Activated T-helper 17 cell treated with anti-CD3 and anti-CD28 coated beads, Interleukin-2, amount 50 U/mL, for 72 hours (primary cell): ENCODE data around the gene LHCGR. TPM values are rescaled to one million over a fixed set of nuclear protein-coding genes. Genes with fewer than 3 reads are reported as not detected.
"Not testable (repeated sequence)": the region's sequence is repeated elsewhere in the genome, so short reads cannot be mapped to it uniquely, and the experiment has no call there.

ENCODE experiments used
- ATAC-seq: fragments of 150-1000 bp; cut with Tn5 transposase; replicated peaks from 2 replicates; pipeline ENCODE4 v1.10.0; 2021; ENCODE audit warnings: mild to moderate bottlenecking, moderate library complexity
- H3K27ac Mint-ChIP-seq: one replicate; pipeline ENCODE4 v1.8.0; 2022; ENCODE audit warnings: mixed read lengths
- H3K27me3 Mint-ChIP-seq: one replicate; pipeline ENCODE4 v1.8.0; 2022; ENCODE audit warnings: mixed read lengths
- H3K36me3 Mint-ChIP-seq: one replicate; pipeline ENCODE4 v1.8.0; 2022; ENCODE audit warnings: low read depth, mild to moderate bottlenecking, mixed read lengths
- H3K4me1 Mint-ChIP-seq: one replicate; pipeline ENCODE4 v1.8.0; 2022; ENCODE audit warnings: mixed read lengths
- H3K4me3 Mint-ChIP-seq: one replicate; pipeline ENCODE4 v1.8.0; 2022; ENCODE audit warnings: mild to moderate bottlenecking, mixed read lengths
- H3K9me3 Mint-ChIP-seq: one replicate; pipeline ENCODE4 v1.8.0; 2022; ENCODE audit warnings: mixed read lengths
- total RNA-seq, 2 donors: library from RNA; stranded (reverse); gene quantifications; one replicate each; pipeline ENCODE4 v1.2.3, GENCODE V29; 2022

The LHCGR gene
- total RNA-seq, 2 donors from 2014 or later: not detected

DNA sequence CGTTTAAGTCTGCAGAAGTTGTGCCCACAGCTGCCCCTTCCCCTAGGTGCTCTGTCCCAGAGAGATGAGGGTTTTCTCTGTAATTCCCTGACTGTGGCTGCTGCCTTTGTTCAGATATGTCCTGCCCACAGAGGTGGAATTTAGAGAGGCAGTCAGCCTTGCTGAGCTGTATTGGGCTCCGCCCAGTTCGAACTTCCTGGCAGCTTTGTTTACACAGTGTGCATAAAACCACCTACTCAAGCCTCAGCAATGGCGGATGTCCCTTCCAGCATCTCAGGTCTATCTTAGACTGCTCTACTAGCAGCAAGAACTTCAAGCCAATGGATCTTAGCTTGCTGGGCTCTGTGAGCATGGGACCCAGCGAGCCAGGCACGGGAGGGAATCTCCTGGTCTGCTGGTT lies 48.1 kb downstream of the LHCGR start:
- H3K4me3 Mint-ChIP-seq: no peak overlapping the region
- ATAC-seq: no peak
- no peaks in the 10 kb centered on the region for H3K4me1 Mint-ChIP-seq
- peaks cover 15% of the 10 kb centered on the region for H3K27me3 Mint-ChIP-seq
- H3K9me3 Mint-ChIP-seq: no peaks in the 10 kb centered on the region
- no peak overlapping the region for H3K27ac Mint-ChIP-seq
- no peaks in the 10 kb centered on the region for H3K36me3 Mint-ChIP-seq

DNA sequence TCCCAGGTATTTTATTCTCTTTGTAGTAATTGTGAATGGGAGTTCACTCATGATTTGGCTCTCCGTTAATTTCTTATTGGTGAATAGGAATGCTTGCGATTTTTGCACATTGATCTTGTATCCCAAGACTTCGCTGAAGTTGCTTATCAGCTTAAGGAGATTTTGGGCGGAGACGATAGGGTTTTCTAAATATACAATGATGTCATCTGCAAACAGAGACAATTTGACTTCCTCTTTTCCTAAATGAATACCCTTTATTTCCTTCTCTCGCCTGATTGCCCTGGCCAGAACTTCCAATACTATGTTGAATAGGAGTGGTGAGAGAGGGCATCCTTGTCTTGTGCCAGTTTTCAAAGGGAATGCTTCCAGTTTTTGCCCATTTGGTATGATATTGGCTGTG lies 51.9 kb downstream of the LHCGR start:
- not testable (repeated sequence) for H3K4me1 Mint-ChIP-seq, ATAC-seq, H3K4me3 Mint-ChIP-seq, H3K27me3 Mint-ChIP-seq, H3K27ac Mint-ChIP-seq, H3K36me3 Mint-ChIP-seq, H3K9me3 Mint-ChIP-seq

DNA sequence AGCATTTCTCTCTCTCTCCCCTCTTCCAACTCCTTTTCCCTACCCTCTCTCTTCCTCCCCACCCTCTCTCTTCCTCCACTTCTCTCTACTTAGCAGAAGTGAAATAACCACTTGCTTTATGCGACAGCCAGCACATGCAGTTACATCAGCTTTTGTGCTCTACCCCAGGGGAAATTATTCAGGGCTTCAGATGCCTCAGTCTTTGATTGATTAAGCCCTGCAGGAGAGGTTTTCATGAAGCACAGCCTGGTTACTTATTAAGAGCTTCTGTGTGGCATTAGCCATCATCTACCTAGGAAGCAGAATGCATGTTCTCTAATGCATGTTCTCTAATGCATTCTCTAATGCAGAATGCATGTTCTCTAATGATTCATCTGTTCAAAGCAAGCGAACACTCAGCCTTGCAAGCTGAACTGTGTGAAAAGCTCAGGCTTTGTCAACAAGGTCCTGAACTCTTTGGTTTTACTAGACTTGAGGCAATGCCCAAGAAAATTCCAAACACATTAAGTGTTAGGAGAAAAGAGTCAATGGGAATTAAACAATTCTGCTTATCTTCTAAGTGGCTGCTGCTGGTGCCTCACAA lies 56.1 kb downstream of the LHCGR start:
- no peaks in the 10 kb centered on the region for H3K9me3 Mint-ChIP-seq
- no peaks in the 10 kb centered on the region for H3K36me3 Mint-ChIP-seq
- H3K4me3 Mint-ChIP-seq: no peak overlapping the region
- H3K27me3 Mint-ChIP-seq: no peaks in the 10 kb centered on the region
- H3K4me1 Mint-ChIP-seq: no peaks in the 10 kb centered on the region
- ATAC-seq: no peak
- no peak overlapping the region for H3K27ac Mint-ChIP-seq

DNA sequence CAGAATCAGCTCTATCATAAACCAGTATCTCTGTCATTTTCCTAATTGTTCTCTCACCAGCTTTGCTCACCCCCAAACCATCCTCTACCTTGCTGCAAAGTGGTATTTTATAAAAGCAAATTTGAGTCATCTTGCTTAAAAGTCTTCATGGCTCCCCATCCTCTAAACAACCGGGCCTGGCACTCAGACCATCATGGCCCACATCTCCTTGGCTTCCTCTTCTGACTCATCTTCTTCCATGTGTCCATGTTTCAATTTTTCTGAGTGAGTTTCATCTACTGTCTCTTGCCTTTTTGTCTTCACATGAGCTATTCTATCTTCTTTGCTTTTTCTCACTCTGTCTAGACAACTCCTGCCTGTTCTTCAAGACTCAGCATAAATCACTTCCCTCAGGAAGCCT lies 58.6 kb downstream of the LHCGR start:
- Mint-ChIP-seq H3K4me1 (no peaks in the 10 kb centered on the region), H3K4me3 (no peak overlapping the region), H3K27ac (no peak overlapping the region), H3K36me3 (no peaks in the 10 kb centered on the region), H3K9me3 (no peaks in the 10 kb centered on the region), H3K27me3 (peaks cover 4% of the 10 kb centered on the region)
- no peak for ATAC-seq

DNA sequence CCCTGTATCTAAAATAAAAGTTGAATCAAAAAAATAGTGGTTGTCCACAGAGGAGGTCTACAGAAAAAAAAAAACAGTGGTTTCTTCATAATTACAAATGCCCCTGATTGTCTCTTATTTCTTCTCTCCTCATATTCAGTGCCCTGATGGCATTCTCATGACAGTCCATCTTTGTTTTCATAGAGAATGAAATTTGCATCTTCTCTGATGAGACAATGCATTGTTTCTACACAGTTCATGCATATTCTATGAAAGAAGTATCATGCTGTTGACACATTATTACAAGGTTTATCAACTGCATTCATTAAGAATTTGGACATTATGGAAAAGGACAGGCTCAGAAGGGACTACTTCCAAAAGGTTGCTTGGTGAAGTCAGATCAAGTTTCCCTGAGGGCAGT lies 59.5 kb downstream of the LHCGR start:
- Mint-ChIP-seq H3K36me3 (no peaks in the 10 kb centered on the region), H3K27ac (no peak overlapping the region), H3K4me1 (no peaks in the 10 kb centered on the region), H3K9me3 (no peaks in the 10 kb centered on the region), H3K4me3 (no peak overlapping the region), H3K27me3 (peaks cover 4% of the 10 kb centered on the region)
- ATAC-seq: no peak

DNA sequence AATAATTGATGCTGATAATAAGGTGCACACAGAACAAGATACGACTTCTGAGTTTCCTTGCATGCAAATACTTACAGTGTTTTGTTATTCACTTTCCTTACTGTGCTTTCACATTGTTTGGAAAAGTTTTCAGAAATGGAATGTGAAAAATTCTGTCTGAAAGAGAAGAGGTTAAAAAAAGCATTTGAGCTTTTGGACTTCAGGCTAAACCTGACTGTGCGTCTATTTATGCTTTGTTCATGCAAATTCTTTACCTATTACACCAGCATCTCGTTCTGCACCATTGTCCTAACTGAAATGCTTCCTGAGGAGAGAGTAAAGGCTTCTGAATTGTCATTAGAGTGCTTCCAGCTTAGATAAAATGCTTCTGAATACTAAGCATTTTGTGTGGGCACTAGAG lies 61.4 kb downstream of the LHCGR start:
- no peak for ATAC-seq
- no peaks in the 10 kb centered on the region for H3K9me3 Mint-ChIP-seq
- H3K27me3 Mint-ChIP-seq: peaks cover 8% of the 10 kb centered on the region
- no peak overlapping the region for H3K4me3 Mint-ChIP-seq
- no peaks in the 10 kb centered on the region for H3K36me3 Mint-ChIP-seq
- H3K4me1 Mint-ChIP-seq: no peaks in the 10 kb centered on the region
- no peak overlapping the region for H3K27ac Mint-ChIP-seq

DNA sequence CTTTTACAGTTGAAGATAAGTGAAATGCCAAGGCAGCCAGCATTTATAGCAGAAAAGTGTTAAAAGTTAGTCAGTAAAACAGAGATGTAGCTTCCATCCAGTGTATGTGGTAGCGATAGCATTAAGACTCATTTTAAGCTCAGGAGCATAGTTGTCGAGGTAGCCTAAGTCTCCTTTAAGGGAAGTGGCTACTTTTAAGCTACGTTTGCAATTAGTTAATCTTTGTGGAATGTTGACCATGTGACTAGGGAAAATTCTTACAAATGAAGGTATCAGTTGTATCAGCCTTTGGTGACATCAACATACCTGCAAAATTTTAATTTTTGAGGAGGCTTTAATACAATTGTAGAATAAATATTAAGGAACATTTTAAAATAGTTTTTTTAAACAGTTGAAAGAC lies 61.9 kb downstream of the LHCGR start:
- H3K27ac Mint-ChIP-seq: no peak overlapping the region

DNA sequence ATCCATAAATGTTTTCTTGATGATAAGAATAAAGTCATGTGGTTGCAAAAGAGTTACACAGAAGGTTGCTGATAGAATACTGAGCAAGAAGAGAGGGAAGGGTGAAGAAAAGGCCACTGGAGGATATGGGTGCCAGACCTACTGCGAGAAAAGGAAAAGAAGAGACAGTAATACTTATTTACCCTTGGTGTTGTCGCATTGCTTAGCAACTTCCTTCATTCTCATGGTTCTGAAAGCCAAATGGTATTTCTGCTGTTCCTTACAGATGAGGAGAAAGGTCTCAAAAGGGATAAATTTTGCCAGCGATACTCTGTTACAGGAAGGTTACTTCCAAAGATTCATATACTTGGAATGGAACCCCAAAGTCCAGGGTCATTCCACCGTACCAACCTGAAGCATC lies 62.5 kb downstream of the LHCGR start:
- no peak for ATAC-seq
- H3K27ac Mint-ChIP-seq: no peak overlapping the region
- no peaks in the 10 kb centered on the region for H3K4me1 Mint-ChIP-seq
- H3K27me3 Mint-ChIP-seq: peaks cover 8% of the 10 kb centered on the region
- H3K9me3 Mint-ChIP-seq: no peaks in the 10 kb centered on the region
- no peak overlapping the region for H3K4me3 Mint-ChIP-seq
- H3K36me3 Mint-ChIP-seq: no peaks in the 10 kb centered on the region

More for the DNA sequence above, 61.9 kb downstream of the LHCGR start:
- no peak overlapping the region for H3K4me3 Mint-ChIP-seq
- ATAC-seq: no peak
- no peaks in the 10 kb centered on the region for H3K4me1 Mint-ChIP-seq
- no peaks in the 10 kb centered on the region for H3K36me3 Mint-ChIP-seq
- no peaks in the 10 kb centered on the region for H3K9me3 Mint-ChIP-seq
- H3K27me3 Mint-ChIP-seq: peaks cover 8% of the 10 kb centered on the region

DNA sequence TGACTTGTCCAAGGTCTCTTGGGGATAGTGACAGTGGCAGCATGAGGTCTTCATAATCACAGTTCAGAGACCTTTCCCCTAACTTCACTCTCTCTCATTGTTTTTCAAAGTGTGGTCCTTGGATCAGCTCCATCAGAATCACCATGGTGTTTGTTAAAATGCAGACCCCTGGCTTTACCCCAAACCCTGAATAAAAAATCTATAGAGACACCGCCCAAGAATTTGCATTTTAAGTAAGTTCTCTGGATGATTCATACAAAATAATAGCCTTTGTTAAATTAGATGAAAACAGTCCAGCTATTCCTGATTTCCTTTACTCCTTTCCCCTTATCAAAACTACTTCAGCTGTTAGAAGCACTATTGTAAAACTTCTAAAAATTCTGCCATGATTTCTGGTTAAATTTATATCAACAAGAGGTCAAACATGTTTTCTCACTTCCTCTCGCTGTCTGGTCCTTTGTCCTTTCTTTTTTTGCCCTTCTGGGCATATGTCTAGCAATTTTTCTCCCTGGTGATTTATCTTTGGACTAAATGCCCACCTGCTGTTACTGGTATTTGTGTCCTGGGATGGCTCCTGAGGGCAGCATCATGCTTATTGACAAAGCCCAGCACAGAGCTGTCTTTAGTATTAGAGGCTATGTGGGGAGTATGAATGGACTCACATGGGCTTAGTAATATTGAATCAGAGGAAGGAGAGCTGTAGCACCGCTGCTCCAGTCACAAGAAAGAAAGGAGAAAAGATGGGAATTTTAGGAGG lies 63.4 kb downstream of the LHCGR start:
- H3K4me1 Mint-ChIP-seq: no peaks in the 10 kb centered on the region
- no peak overlapping the region for H3K27ac Mint-ChIP-seq
- H3K4me3 Mint-ChIP-seq: no peak overlapping the region
- H3K27me3 Mint-ChIP-seq: peaks cover 8% of the 10 kb centered on the region
- no peaks in the 10 kb centered on the region for H3K9me3 Mint-ChIP-seq
- ATAC-seq: no peak
- H3K36me3 Mint-ChIP-seq: no peaks in the 10 kb centered on the region

DNA sequence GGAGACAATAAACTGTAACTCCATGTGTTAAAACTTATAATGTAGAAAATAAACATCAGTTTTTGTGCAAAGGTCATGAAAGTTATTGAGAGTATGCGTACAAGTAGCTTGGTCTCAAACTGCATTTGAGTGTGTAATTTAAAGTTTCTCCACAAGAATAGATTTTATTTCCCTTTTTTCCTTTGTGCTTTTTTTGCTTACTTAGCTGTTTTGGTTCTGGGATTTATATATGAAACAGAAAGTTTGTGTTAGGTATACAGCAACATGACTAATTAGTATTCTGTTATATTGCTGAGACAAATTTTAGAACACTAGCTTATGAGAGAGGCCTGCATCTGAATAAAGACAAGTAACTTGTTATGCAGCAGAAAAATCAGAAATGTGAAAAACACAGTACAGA lies 70.4 kb downstream of the LHCGR start:
- Mint-ChIP-seq H3K9me3 (no peaks in the 10 kb centered on the region), H3K27me3 (peaks cover 18% of the 10 kb centered on the region), H3K27ac (no peak overlapping the region), H3K4me1 (no peaks in the 10 kb centered on the region), H3K4me3 (no peak overlapping the region), H3K36me3 (no peaks in the 10 kb centered on the region)
- no peak for ATAC-seq

DNA sequence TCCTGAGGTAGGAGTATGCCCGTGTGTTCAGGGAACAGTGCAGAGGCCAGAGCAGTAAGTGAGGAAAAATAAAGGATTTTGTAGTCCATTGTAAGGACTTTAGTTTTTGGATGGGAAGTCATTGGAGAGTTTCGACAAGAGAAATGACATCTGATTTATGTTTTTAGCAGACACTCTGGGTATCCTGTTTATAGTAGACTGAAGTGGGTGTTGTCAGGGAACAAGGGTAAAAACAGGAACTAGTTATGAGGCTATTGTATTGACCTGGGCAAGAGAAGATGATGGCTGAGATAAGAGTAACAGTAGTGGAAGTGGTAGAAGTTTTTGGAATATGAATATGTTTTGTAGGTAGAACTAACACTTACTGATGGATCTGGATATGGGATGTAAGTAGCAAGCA lies 78.1 kb downstream of the LHCGR start:
- Mint-ChIP-seq H3K27ac (no peak overlapping the region), H3K4me3 (no peak overlapping the region), H3K36me3 (no peaks in the 10 kb centered on the region), H3K9me3 (no peaks in the 10 kb centered on the region), H3K27me3 (peaks cover 4% of the 10 kb centered on the region), H3K4me1 (no peaks in the 10 kb centered on the region)
- ATAC-seq: no peak

DNA sequence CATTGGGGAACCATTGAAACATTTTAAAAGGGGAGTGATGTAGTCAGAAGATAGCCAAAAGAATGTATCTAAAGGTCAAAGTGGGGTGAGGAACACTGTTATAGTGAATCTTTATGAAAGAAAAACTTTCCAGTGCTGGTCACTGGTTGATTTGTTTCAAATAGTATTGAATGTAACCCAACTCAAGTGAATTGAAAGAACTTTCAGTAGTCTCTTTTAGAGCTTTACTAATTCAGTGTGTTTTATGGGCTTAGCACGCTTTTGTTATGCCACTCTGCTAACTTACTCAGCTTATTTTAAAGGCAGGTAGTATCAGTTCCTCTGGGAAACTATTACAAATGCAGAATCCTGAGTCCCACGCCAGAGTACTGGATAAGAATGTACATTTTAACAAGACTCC lies 80.6 kb downstream of the LHCGR start:
- Mint-ChIP-seq H3K4me3 (no peak overlapping the region), H3K27ac (no peak overlapping the region), H3K27me3 (peaks cover 4% of the 10 kb centered on the region), H3K36me3 (no peaks in the 10 kb centered on the region), H3K4me1 (no peaks in the 10 kb centered on the region), H3K9me3 (no peaks in the 10 kb centered on the region)
- no peak for ATAC-seq

DNA sequence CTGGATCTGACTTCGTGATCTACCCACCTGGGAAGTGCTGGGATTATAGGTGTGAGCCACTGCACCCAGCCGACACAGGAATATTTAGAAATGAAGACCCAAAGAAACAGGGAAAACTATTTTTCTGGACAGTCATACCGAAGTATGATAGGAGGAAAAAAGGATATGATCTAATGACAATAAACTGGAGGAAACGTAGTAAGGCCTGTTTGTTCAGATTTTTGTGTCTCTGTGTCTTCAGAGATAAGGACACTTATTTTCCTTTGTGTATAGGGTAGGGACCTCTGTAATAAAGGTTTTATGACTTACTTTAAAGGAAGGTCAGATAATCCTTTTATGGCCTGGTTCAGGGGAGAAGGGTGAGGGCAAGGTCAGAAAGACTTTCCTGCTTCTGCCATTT lies 81.9 kb downstream of the LHCGR start:
- H3K4me1 Mint-ChIP-seq: no peaks in the 10 kb centered on the region
- no peak overlapping the region for H3K4me3 Mint-ChIP-seq
- ATAC-seq: no peak
- no peaks in the 10 kb centered on the region for H3K36me3 Mint-ChIP-seq
- H3K27ac Mint-ChIP-seq: no peak overlapping the region
- peaks cover 4% of the 10 kb centered on the region for H3K27me3 Mint-ChIP-seq
- no peaks in the 10 kb centered on the region for H3K9me3 Mint-ChIP-seq

DNA sequence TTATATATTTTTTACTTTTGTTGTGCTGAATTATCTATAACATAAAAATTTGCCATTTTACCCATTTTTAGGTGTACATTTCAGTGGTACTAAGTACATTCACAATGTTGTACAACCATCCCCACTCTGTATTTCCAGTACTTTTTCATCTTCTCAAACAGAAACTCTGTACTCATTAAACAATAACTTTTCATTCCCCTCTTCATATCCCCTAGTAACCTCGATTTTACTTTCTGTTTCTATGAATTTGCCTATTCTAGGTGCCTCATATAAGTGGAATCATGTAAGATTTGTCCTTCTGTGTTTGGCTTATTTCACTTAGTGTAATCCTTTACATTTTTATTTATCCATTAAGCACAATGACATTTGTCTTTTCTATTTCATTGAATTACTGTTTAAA lies 86.5 kb downstream of the LHCGR start:
- Mint-ChIP-seq H3K4me1 (no peaks in the 10 kb centered on the region), H3K27ac (no peak overlapping the region), H3K27me3 (peaks cover 4% of the 10 kb centered on the region), H3K9me3 (no peaks in the 10 kb centered on the region), H3K4me3 (no peak overlapping the region), H3K36me3 (no peaks in the 10 kb centered on the region)
- no peak for ATAC-seq

DNA sequence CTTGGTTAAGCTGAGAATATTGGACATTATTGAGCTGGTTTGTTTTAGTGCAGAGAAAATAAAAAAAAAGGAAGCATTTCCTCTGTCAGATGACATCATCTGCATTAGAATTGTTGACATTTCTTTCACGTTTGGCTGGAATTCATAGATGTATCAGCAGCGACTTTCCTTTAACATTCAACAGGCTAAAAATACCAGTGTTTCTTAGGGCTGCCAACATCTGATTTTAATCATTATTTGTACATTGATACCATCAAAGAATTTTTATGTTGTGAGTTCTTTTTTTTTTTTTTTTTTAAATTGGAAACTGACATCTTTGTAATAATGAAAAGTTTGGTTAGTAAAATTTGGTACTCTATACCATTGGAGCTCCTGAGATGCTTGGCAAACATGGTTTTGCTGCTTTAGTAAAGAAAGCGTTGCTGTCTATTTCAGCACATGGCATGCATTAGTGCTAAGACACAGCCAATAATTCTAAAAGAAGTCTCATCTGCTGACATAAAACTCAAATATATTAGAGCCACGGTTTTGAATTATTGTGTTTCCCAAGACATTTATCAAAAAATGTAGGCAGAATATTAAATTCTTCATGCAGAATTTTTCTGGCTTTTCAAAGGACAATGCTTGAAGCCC lies 104.2 kb downstream of the LHCGR start:
- ATAC-seq: no peak
- no peak overlapping the region for H3K27ac Mint-ChIP-seq
- no peaks in the 10 kb centered on the region for H3K9me3 Mint-ChIP-seq

More for the DNA sequence above, 104.2 kb downstream of the LHCGR start:
- Mint-ChIP-seq H3K4me3 (no peak overlapping the region), H3K27me3 (no peaks in the 10 kb centered on the region), H3K36me3 (no peaks in the 10 kb centered on the region), H3K4me1 (no peaks in the 10 kb centered on the region)
